IPS-NIHi7 (cell line): ENCODE results near the gene AFF1.
A peak's percentile ranks its signal among the peaks of the same experiment; 100 is the strongest.
"Not testable (repeated sequence)": the region's sequence is repeated elsewhere in the genome, so short reads cannot be mapped to it uniquely, and the experiment has no call there.

Experiments
- DNase-seq: peaks from one replicate; pipeline ENCODE4 v3.0.0; 2012; ENCODE audit warnings: mixed read lengths; ENCODE audit errors: extremely low spot score

AFF1 gene

GRCh38 chr4:87114245-87115062 lies 179.6 kb downstream of the AFF1 start:
- peak; percentile 55 for DNase-seq

GRCh38 chr4:87116231-87116630 lies 181.4 kb downstream of the AFF1 start:
- no peak for DNase-seq

- no peak for DNase-seq
Observed at GRCh38 chr4:87117051-87117731, 182.4 kb downstream of the AFF1 start.

- DNase-seq, result no peak
Observed at GRCh38 chr4:87117732-87118075, 182.9 kb downstream of the AFF1 start.

GRCh38 chr4:87118421-87118820 lies 183.6 kb downstream of the AFF1 start:
- no peak for DNase-seq

- DNase-seq, result peak; percentile 41
Observed at GRCh38 chr4:87118826-87119225, 184.0 kb downstream of the AFF1 start.

- no peak for DNase-seq
Observed at GRCh38 chr4:87120010-87120409, 185.2 kb downstream of the AFF1 start.

GRCh38 chr4:87120411-87121162 lies 185.8 kb downstream of the AFF1 start:
- no peak for DNase-seq

- DNase-seq, result no peak
Observed at GRCh38 chr4:87121341-87122065, 186.7 kb downstream of the AFF1 start.

- no peak for DNase-seq
Observed at GRCh38 chr4:87122252-87122651, 187.4 kb downstream of the AFF1 start.

- no peak for DNase-seq
Observed at GRCh38 chr4:87126056-87126455, 191.2 kb downstream of the AFF1 start.

GRCh38 chr4:87128006-87128705 lies 193.3 kb downstream of the AFF1 start:
- DNase-seq, result no peak

GRCh38 chr4:87129681-87130080 lies 194.9 kb downstream of the AFF1 start:
- no peak for DNase-seq

GRCh38 chr4:87130985-87131703 lies 196.3 kb downstream of the AFF1 start:
- no peak for DNase-seq

GRCh38 chr4:87132035-87132434 lies 197.2 kb downstream of the AFF1 start:
- DNase-seq, result no peak

GRCh38 chr4:87133183-87133582 lies 198.4 kb downstream of the AFF1 start:
- DNase-seq, result no peak

GRCh38 chr4:87134122-87134521 lies 199.3 kb downstream of the AFF1 start:
- DNase-seq, result no peak

- no peak for DNase-seq
Observed at GRCh38 chr4:87141428-87141827, 206.6 kb downstream of the AFF1 start.

GRCh38 chr4:87144356-87144755 lies 209.5 kb downstream of the AFF1 start:
- no peak for DNase-seq

- DNase-seq, result not testable (repeated sequence)
Observed at GRCh38 chr4:87145934-87146333, 211.1 kb downstream of the AFF1 start.

- DNase-seq, result no peak
Observed at GRCh38 chr4:87147116-87147515, 212.3 kb downstream of the AFF1 start.
